SU-DHL-6 (cell line): ENCODE measurements around the gene SLC35B3.
A peak's percentile ranks its signal among the peaks of the same experiment; 100 is the strongest.
"Not testable (repeated sequence)": the region's sequence is repeated elsewhere in the genome, so short reads cannot be mapped to it uniquely, and the experiment has no call there.

ENCODE experiments used
- H2AFZ ChIP-seq: fragments of 200-600 bp; sonication (generic); 2 replicates; pipeline ENCODE4 v1.6.1; 2014; ENCODE audit warnings: low read depth, mild to moderate bottlenecking, moderate library complexity, mixed read lengths, antibody characterized with exemption, low read length; ENCODE audit not compliant: severe bottlenecking
- H3F3A ChIP-seq: fragments of 200-600 bp; shearing (Covaris generic); 2 replicates; pipeline ENCODE4 v1.6.0; 2016; ENCODE audit warnings: antibody characterized with exemption, mild to moderate bottlenecking; ENCODE audit not compliant: insufficient read depth
- H3K27ac ChIP-seq: fragments of 200-600 bp; sonication (generic); 2 replicates; pipeline ENCODE4 v1.5.1; 2016; ENCODE audit warnings: low read depth, mild to moderate bottlenecking, low read length, moderate library complexity, mixed read lengths
- H3K27me3 ChIP-seq: fragments of 200-600 bp; sonication (generic), shearing (Covaris generic); 2 replicates; pipeline ENCODE4 v1.6.0; 2014; ENCODE audit warnings: mild to moderate bottlenecking, low read length
- H3K36me3 ChIP-seq: fragments of 200-600 bp; sonication (generic); 2 replicates; pipeline ENCODE4 v1.6.1; 2014; ENCODE audit warnings: mild to moderate bottlenecking, low read length, mixed read lengths
- H3K4me2 ChIP-seq: fragments of 300-600, 200-600 bp; shearing (Covaris generic), sonication (generic); 2 replicates; pipeline ENCODE4 v1.6.0; 2014; ENCODE audit warnings: low read length, low read depth, mild to moderate bottlenecking; ENCODE audit not compliant: poor library complexity, severe bottlenecking
- H3K4me3 ChIP-seq: fragments of 200-600 bp; sonication (generic); 2 replicates; pipeline ENCODE4 v1.5.1; 2014; ENCODE audit warnings: antibody characterized with exemption, low read length, mild to moderate bottlenecking, mixed read lengths; ENCODE audit not compliant: insufficient read depth, poor library complexity, severe bottlenecking
- H3K79me2 ChIP-seq: fragments of 200-600 bp; sonication (generic); 2 replicates; pipeline ENCODE4 v1.6.1; 2014; ENCODE audit warnings: mild to moderate bottlenecking, low read length, moderate library complexity; ENCODE audit not compliant: insufficient read depth
- H3K9ac ChIP-seq: fragments of 200-600 bp; sonication (generic); 2 replicates; pipeline ENCODE4 v1.7.0; 2014; ENCODE audit warnings: mild to moderate bottlenecking, low read length
- H3K9me2 ChIP-seq: fragments of 200-600 bp; sonication (generic); replicated peaks from 2 replicates; pipeline ENCODE4 v1.6.1; 2014; ENCODE audit warnings: low read length; ENCODE audit not compliant: insufficient read depth
- H3K9me3 ChIP-seq: fragments of 200-600 bp; sonication (generic); 2 replicates; pipeline ENCODE4 v1.6.1; 2014; ENCODE audit warnings: low read length, mixed read lengths; ENCODE audit not compliant: insufficient read depth
- H4K20me1 ChIP-seq: fragments of 200-600 bp; sonication (generic); 2 replicates; pipeline ENCODE4 v1.6.1; 2014; ENCODE audit warnings: low read depth, mild to moderate bottlenecking, antibody characterized with exemption, low read length, moderate library complexity, mixed read lengths
- EZH2phosphoT487 ChIP-seq: fragments of 200-600 bp; sonication (generic), shearing (Covaris generic); conservative IDR thresholded peaks from 2 replicates; pipeline ENCODE4 v1.6.1; 2018; ENCODE audit warnings: mild to moderate bottlenecking, antibody characterized with exemption, low read length, moderate library complexity, mixed read lengths
- TF ChIP-seq, protein P1 (sequence below): fragments of 200-600 bp; sonication (generic); IDR thresholded peaks from one replicate; pipeline ENCODE4 v1.5.1; 2017; ENCODE audit warnings: antibody characterized with exemption, mild to moderate bottlenecking, low read length, moderate library complexity; ENCODE audit not compliant: insufficient read depth, poor library complexity, severe bottlenecking

The SLC35B3 gene

DNA sequence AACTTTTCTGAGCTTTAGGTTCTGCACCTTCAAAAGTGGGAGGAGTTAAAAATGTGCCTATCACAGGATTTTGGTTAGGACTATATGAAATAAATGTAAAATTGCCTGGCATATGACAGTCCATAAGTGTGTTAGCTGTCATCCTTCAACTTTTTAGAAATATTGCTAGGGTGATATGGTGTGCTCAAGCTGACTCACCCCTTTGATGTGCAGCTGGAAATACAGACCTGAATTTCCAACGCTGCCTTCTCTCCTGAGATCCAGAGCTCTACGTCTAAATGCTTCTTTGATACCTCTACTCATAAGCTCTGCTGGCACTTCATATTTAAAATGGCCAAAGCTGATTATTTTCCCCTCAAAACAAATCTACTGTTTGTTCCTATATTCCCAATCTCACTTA is 2.7 kb downstream of the SLC35B3 start:
- H3K27ac ChIP-seq = no peak overlapping the region
- H4K20me1 ChIP-seq = peaks cover 18% of the 10 kb centered on the region
- H3K9ac ChIP-seq = no peak overlapping the region
- no peaks in the 10 kb centered on the region for H3K27me3 ChIP-seq
- peak overlapping the region; percentile 99 for H3K4me2 ChIP-seq
- H3K36me3 ChIP-seq = peaks cover 35% of the 10 kb centered on the region
- H3K9me3 ChIP-seq = no peaks in the 10 kb centered on the region
- no peak overlapping the region for H3K4me3 ChIP-seq
- H2AFZ ChIP-seq = no peak overlapping the region
- H3F3A ChIP-seq = peaks cover 5% of the 10 kb centered on the region; the same call in 1 of the 2 replicates
- TF ChIP-seq, protein P1, sequence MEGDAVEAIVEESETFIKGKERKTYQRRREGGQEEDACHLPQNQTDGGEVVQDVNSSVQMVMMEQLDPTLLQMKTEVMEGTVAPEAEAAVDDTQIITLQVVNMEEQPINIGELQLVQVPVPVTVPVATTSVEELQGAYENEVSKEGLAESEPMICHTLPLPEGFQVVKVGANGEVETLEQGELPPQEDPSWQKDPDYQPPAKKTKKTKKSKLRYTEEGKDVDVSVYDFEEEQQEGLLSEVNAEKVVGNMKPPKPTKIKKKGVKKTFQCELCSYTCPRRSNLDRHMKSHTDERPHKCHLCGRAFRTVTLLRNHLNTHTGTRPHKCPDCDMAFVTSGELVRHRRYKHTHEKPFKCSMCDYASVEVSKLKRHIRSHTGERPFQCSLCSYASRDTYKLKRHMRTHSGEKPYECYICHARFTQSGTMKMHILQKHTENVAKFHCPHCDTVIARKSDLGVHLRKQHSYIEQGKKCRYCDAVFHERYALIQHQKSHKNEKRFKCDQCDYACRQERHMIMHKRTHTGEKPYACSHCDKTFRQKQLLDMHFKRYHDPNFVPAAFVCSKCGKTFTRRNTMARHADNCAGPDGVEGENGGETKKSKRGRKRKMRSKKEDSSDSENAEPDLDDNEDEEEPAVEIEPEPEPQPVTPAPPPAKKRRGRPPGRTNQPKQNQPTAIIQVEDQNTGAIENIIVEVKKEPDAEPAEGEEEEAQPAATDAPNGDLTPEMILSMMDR = no peak
- TF ChIP-seq EZH2phosphoT487 = no peak
- peaks cover 48% of the 10 kb centered on the region for H3K79me2 ChIP-seq
- H3K9me2 ChIP-seq = no peaks in the 10 kb centered on the region

DNA sequence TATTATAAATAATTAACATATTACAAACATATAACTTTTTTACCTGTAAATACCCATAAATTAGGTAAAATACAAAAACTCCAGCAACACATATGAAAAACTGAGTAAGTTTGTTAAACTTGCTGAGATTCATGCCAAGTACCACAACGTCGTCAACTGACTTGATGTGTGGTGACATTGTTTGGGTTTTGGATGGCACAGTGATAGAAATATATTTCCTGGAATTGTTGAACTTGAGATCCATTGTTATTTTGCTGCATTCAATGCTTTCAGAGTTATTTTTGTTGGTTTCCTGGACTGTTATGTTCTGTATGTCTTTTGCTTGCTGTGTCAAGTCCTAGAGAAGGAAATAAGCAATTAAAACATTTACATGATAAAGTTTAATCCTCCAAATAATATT is 5.5 kb downstream of the SLC35B3 start:
- no peak overlapping the region for H3K4me2 ChIP-seq
- peaks cover 18% of the 10 kb centered on the region for H4K20me1 ChIP-seq
- no peaks in the 10 kb centered on the region for H3K27me3 ChIP-seq
- TF ChIP-seq, protein P1 = no peak
- no peak for TF ChIP-seq EZH2phosphoT487
- H3K27ac ChIP-seq = no peak overlapping the region
- no peaks in the 10 kb centered on the region for H3K9me3 ChIP-seq
- H3K4me3 ChIP-seq = no peak overlapping the region
- peaks cover 43% of the 10 kb centered on the region for H3K79me2 ChIP-seq
- H3K36me3 ChIP-seq = peaks cover 61% of the 10 kb centered on the region
- no peaks in the 10 kb centered on the region for H3K9me2 ChIP-seq
- no peak overlapping the region for H2AFZ ChIP-seq
- no peak overlapping the region for H3K9ac ChIP-seq
- H3F3A ChIP-seq = peaks cover 5% of the 10 kb centered on the region; the same call in 1 of the 2 replicates

DNA sequence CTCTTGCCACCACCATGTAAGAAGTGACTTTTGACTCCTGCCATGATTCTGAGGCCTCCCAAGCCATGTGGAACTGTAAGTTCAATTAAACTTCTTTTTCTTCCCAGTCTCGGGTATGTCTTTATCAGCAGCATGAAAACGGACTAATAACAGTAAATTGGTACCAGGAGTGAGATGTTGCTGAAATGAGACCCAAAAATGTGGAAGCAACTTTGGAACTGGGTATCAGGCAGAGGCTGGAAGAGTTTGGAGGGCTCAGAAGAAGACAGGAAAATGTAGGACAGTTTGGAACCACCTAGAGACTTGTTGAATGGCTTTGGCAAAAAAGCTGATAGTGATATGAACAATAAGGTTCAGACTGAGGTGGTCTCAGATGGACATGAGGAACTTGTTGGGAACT is 8.8 kb downstream of the SLC35B3 start:
- not testable (repeated sequence) for H3K27me3 ChIP-seq, H3K9ac ChIP-seq, H3K4me3 ChIP-seq, H3K4me2 ChIP-seq, H3K27ac ChIP-seq, H3K9me2 ChIP-seq, H2AFZ ChIP-seq, H3F3A ChIP-seq, H3K9me3 ChIP-seq
- Histone ChIP-seq H4K20me1 (peaks cover 11% of the 10 kb centered on the region; the same call in 1 of the 2 replicates), H3K36me3 (peaks cover 72% of the 10 kb centered on the region), H3K79me2 (peaks cover 10% of the 10 kb centered on the region)

DNA sequence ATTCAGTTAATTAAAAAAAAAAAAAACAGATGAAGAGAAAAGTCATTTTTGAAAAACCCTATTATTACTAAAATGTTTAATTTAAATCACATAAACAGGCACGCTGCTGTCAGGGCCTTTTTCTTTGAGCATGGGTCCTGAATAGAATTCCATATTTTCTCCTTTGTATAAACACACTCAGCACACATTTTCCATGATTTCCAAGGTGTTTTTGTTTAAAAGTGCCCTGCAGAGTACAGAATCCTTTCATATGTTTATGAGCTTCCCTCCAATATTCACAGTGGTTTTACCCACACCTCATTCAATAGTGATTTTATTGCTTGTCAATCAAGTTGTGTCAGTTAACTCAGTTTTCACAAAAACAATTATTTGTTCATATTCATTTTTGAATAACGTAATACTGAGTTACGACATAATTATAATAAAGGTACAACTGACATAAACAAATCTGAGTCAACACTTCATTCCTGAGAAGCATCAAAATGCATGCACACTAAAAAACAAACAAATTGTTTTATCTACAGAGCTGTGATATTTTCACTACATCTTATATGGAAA is 15.2 kb downstream of the SLC35B3 start:
- no peaks in the 10 kb centered on the region for H3K9me3 ChIP-seq
- H3K79me2 ChIP-seq = no peaks in the 10 kb centered on the region
- H2AFZ ChIP-seq = no peak overlapping the region
- H3K9ac ChIP-seq = no peak overlapping the region
- no peaks in the 10 kb centered on the region for H3K27me3 ChIP-seq
- H3F3A ChIP-seq = no peaks in the 10 kb centered on the region; the same call in 1 of the 2 replicates
- no peaks in the 10 kb centered on the region for H3K9me2 ChIP-seq
- no peaks in the 10 kb centered on the region; the same call in 1 of the 2 replicates for H4K20me1 ChIP-seq
- no peak overlapping the region for H3K4me3 ChIP-seq
- H3K36me3 ChIP-seq = peaks cover 71% of the 10 kb centered on the region
- no peak overlapping the region for H3K27ac ChIP-seq
- TF ChIP-seq, protein P1 = no peak
- TF ChIP-seq EZH2phosphoT487 = no peak
- H3K4me2 ChIP-seq = no peak overlapping the region
